ENCODE results near the gene FLNC. TPM values are rescaled to one million over a fixed set of nuclear protein-coding genes. Genes with fewer than 3 reads are reported as not detected.

FLNC gene
- total and polyA plus RNA-seq, 9 of the 15 experiments (the other 6 are each of a cell fraction or from before 2014, with no cell fraction given) = 0.90 to 155 (median 28.8) TPM

DNA sequence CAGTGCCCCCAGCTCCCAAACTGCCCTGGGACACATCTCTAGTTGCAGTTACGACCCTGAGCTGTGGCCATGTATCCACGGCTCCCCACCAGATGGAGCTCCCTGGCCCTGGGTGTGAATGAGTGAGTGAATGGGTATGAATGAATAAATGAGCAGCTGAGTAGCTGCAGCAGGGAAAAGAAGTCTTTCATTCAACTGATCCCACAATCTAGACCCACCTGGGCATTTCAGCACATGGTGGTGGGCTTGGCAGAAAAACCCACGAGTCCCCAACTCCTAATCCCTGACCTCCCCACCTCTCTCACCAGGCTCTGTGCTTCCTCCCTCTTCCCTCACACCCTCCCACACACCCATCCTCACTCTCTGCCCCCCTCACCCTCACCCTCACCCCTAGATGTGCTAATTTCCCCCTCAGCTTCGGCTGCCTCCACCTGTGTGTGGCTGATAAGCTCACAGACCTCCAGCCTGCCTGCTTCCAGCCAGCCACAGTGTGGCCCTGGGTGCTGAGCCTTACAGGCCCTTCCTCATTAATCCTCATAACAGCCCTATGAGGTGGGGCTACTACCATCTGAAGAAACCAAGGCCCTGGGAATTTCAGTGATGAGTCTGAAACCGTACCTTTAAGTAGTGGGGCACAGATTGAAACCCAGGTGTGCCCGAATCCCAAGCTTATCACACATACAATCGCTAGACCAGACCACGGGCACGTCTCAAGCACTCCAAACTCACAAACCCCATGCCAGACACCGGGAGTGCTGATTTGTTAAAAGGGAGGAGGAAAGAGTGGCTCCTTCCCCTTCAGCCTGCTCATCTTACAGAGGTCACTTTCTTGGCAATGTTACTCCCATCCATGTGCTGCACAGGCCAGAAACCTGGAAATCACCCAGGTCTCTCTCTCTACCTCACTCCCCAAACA, 30.2 kb downstream of the FLNC start (continued):
- TF ChIP-seq, protein P1, sequence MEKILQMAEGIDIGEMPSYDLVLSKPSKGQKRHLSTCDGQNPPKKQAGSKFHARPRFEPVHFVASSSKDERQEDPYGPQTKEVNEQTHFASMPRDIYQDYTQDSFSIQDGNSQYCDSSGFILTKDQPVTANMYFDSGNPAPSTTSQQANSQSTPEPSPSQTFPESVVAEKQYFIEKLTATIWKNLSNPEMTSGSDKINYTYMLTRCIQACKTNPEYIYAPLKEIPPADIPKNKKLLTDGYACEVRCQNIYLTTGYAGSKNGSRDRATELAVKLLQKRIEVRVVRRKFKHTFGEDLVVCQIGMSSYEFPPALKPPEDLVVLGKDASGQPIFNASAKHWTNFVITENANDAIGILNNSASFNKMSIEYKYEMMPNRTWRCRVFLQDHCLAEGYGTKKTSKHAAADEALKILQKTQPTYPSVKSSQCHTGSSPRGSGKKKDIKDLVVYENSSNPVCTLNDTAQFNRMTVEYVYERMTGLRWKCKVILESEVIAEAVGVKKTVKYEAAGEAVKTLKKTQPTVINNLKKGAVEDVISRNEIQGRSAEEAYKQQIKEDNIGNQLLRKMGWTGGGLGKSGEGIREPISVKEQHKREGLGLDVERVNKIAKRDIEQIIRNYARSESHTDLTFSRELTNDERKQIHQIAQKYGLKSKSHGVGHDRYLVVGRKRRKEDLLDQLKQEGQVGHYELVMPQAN (IDR thresholded peaks at IDR 0.05; ENCODE audit: borderline replicate concordance) = peak; percentile 59; the same call in 1 of the 2 replicates
- TF ChIP-seq CSDE1 (IDR thresholded peaks at IDR 0.05) = no peak; a peak in 1 of 4 replicates
- no peak; the same call in 1 of the 2 replicates for TF ChIP-seq MEF2D (tag; conservative IDR thresholded peaks at IDR 0.05; ENCODE audit: low read depth)
- TF ChIP-seq, protein P2, sequence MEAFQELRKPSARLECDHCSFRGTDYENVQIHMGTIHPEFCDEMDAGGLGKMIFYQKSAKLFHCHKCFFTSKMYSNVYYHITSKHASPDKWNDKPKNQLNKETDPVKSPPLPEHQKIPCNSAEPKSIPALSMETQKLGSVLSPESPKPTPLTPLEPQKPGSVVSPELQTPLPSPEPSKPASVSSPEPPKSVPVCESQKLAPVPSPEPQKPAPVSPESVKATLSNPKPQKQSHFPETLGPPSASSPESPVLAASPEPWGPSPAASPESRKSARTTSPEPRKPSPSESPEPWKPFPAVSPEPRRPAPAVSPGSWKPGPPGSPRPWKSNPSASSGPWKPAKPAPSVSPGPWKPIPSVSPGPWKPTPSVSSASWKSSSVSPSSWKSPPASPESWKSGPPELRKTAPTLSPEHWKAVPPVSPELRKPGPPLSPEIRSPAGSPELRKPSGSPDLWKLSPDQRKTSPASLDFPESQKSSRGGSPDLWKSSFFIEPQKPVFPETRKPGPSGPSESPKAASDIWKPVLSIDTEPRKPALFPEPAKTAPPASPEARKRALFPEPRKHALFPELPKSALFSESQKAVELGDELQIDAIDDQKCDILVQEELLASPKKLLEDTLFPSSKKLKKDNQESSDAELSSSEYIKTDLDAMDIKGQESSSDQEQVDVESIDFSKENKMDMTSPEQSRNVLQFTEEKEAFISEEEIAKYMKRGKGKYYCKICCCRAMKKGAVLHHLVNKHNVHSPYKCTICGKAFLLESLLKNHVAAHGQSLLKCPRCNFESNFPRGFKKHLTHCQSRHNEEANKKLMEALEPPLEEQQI (IDR thresholded peaks at IDR 0.05) = no peak; the same call in 1 of the 2 replicates
- TF ChIP-seq NBN (IDR thresholded peaks at IDR 0.05; ENCODE audit: low read depth) = peak; percentile 95
- TF ChIP-seq ZNF140 (CRISPR knock-in tag; IDR thresholded peaks at IDR 0.05) = no peak
- 0 out of 2 replicates have a peak, but pooled peaks have one; percentile 45 for TF ChIP-seq HIVEP1 (CRISPR knock-in tag; IDR thresholded peaks at IDR 0.05)
- peak; percentile 83; the same call in 1 of the 2 replicates for TF ChIP-seq ZNF263 (CRISPR knock-in tag; IDR thresholded peaks at IDR 0.05; ENCODE audit: borderline replicate concordance)
- TF ChIP-seq, protein P3, sequence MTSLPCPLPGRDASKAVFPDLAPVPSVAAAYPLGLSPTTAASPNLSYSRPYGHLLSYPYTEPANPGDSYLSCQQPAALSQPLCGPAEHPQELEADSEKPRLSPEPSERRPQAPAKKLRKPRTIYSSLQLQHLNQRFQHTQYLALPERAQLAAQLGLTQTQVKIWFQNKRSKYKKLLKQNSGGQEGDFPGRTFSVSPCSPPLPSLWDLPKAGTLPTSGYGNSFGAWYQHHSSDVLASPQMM (CRISPR knock-in tag; IDR thresholded peaks at IDR 0.05) = no peak
- TF ChIP-seq, protein P4, sequence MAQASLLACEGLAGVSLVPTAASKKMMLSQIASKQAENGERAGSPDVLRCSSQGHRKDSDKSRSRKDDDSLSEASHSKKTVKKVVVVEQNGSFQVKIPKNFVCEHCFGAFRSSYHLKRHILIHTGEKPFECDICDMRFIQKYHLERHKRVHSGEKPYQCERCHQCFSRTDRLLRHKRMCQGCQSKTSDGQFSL (CRISPR knock-in tag; IDR thresholded peaks at IDR 0.05) = no peak
- TF ChIP-seq, protein P4 (tag; IDR thresholded peaks at IDR 0.05) = no peak
- no peak for TF ChIP-seq ZNF57 (CRISPR knock-in tag; IDR thresholded peaks at IDR 0.05)
- TF ChIP-seq CTBP1 (IDR thresholded peaks at IDR 0.05; ENCODE audit: borderline replicate concordance) = peak; percentile 91; the same call in 1 of the 2 replicates
- no peak for TF ChIP-seq HDAC6 (IDR thresholded peaks at IDR 0.05; ENCODE audit: low read depth, low read length)
- peak; percentile 98 for TF ChIP-seq SMARCE1 (IDR thresholded peaks at IDR 0.05)
- TF ChIP-seq, protein P5, sequence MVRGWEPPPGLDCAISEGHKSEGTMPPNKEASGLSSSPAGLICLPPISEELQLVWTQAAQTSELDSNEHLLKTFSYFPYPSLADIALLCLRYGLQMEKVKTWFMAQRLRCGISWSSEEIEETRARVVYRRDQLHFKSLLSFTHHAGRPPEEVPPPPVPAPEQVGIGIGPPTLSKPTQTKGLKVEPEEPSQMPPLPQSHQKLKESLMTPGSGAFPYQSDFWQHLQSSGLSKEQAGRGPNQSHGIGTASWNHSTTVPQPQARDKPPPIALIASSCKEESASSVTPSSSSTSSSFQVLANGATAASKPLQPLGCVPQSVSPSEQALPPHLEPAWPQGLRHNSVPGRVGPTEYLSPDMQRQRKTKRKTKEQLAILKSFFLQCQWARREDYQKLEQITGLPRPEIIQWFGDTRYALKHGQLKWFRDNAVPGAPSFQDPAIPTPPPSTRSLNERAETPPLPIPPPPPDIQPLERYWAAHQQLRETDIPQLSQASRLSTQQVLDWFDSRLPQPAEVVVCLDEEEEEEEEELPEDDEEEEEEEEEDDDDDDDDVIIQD (CRISPR knock-in tag; IDR thresholded peaks at IDR 0.05) = no peak
- TF ChIP-seq C11orf30 (IDR thresholded peaks at IDR 0.05; ENCODE audit: low read depth) = no peak
- TF ChIP-seq, protein P6, sequence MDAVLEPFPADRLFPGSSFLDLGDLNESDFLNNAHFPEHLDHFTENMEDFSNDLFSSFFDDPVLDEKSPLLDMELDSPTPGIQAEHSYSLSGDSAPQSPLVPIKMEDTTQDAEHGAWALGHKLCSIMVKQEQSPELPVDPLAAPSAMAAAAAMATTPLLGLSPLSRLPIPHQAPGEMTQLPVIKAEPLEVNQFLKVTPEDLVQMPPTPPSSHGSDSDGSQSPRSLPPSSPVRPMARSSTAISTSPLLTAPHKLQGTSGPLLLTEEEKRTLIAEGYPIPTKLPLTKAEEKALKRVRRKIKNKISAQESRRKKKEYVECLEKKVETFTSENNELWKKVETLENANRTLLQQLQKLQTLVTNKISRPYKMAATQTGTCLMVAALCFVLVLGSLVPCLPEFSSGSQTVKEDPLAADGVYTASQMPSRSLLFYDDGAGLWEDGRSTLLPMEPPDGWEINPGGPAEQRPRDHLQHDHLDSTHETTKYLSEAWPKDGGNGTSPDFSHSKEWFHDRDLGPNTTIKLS (IDR thresholded peaks at IDR 0.05; ENCODE audit: borderline replicate concordance, low read depth) = no peak
